CD14-positive monocyte (primary cell): ENCODE data around the gene ZIM2. TPM values are rescaled to one million over a fixed set of nuclear protein-coding genes. Genes with fewer than 3 reads are reported as not detected.

Source experiments
- DNase-seq, 3 donors: peaks; one replicate each; pipeline ENCODE4 v3.0.0-alpha.2; 2011 to 2022
- H2AFZ ChIP-seq: 2 replicates; pipeline ENCODE4 v1.6.0; 2012; ENCODE audit warnings: mild to moderate bottlenecking, low read depth, low read length, inconsistent platforms; ENCODE audit not compliant: insufficient read depth, poor library complexity, severe bottlenecking
- H3K27ac ChIP-seq, 2 donors: 1 replicate in 1 of 2; 2 replicates in 1 of 2; pipeline ENCODE4 v1.5.1; 2012 to 2013; ENCODE audit warnings: low read length in 2 of 2, control low read depth in 1 of 2, inconsistent platforms in 1 of 2, low read depth in 1 of 2, mild to moderate bottlenecking in 1 of 2
- H3K27me3 ChIP-seq, 2 donors: one replicate each; pipeline versions ENCODE4 v1.6.0 to v1.6.1; 2011 to 2013; ENCODE audit warnings: low read length in 2 of 2; ENCODE audit not compliant: control insufficient read depth in 2 of 2, insufficient read depth in 2 of 2
- H3K36me3 ChIP-seq, 2 donors: replicated peaks in 1 of 2; 1 replicate in 1 of 2; 2 replicates in 1 of 2; pipeline versions ENCODE4 v1.5.1 to v1.6.1; 2012 to 2013; ENCODE audit warnings: low read length in 2 of 2, control low read depth in 1 of 2, inconsistent platforms in 1 of 2, mild to moderate bottlenecking in 1 of 2; ENCODE audit not compliant: insufficient read depth in 2 of 2, control insufficient read depth in 1 of 2
- H3K4me1 ChIP-seq, 2 donors: 1 replicate in 1 of 2; 2 replicates in 1 of 2; pipeline versions ENCODE4 v1.5.1 to v1.6.1; 2012 to 2013; ENCODE audit warnings: low read length in 2 of 2, control low read depth in 1 of 2, inconsistent platforms in 1 of 2, mild to moderate bottlenecking in 1 of 2, moderate library complexity in 1 of 2; ENCODE audit not compliant: insufficient read depth in 2 of 2, control insufficient read depth in 1 of 2
- H3K4me2 ChIP-seq: replicated peaks from 2 replicates; pipeline ENCODE3; 2012; ENCODE audit warnings: low read length, moderate library complexity, mild to moderate bottlenecking; ENCODE audit not compliant: poor library complexity, severe bottlenecking; ENCODE audit errors: extremely low read depth
- H3K4me3 ChIP-seq, 3 experiments: fragments of 200-600 bp in 1 of 3; sonication (generic) in 1 of 3; replicated peaks in 1 of 3; 1 replicate in 2 of 3; 2 replicates in 1 of 3; pipeline ENCODE4 v1.5.1; 2011 to 2013; ENCODE audit warnings: low read length in 3 of 3, mild to moderate bottlenecking in 3 of 3, control low read depth in 2 of 3, low read depth in 2 of 3, inconsistent platforms in 1 of 3, moderate library complexity in 1 of 3
- H3K79me2 ChIP-seq: 2 replicates; pipeline ENCODE4 v1.6.0; 2012; ENCODE audit warnings: mild to moderate bottlenecking, control low read depth, inconsistent platforms, low read length, moderate library complexity; ENCODE audit not compliant: insufficient read depth
- H3K9ac ChIP-seq: 2 replicates; pipeline ENCODE4 v1.6.0; 2017; ENCODE audit warnings: low read length, mild to moderate bottlenecking; ENCODE audit not compliant: insufficient read depth, poor library complexity, severe bottlenecking
- H3K9me3 ChIP-seq, 2 donors: replicated peaks in 1 of 2; 1 replicate in 1 of 2; 2 replicates in 1 of 2; pipeline versions ENCODE4 v1.5.1 to v1.6.1; 2012 to 2013; ENCODE audit warnings: low read length in 2 of 2, control low read depth in 1 of 2; ENCODE audit not compliant: control insufficient read depth in 1 of 2, insufficient read depth in 1 of 2
- H4K20me1 ChIP-seq: 2 replicates; pipeline ENCODE4 v1.6.0; 2012; ENCODE audit warnings: mild to moderate bottlenecking, low read length, control low read depth, moderate library complexity; ENCODE audit not compliant: insufficient read depth
- H3K27ac Mint-ChIP-seq, 7 donors: one replicate each; pipeline ENCODE4 v1.8.0; 2020; ENCODE audit warnings: mild to moderate bottlenecking in 7 of 7, mixed read lengths in 7 of 7, moderate library complexity in 6 of 7, inconsistent platforms in 2 of 7
- H3K27me3 Mint-ChIP-seq, 3 donors: one replicate each; pipeline ENCODE4 v1.8.0; 2021 to 2022; ENCODE audit warnings: low read depth in 3 of 3, mild to moderate bottlenecking in 3 of 3, mixed read lengths in 3 of 3, moderate library complexity in 3 of 3, inconsistent platforms in 1 of 3
- H3K36me3 Mint-ChIP-seq, 2 donors: one replicate each; pipeline ENCODE4 v1.8.0; 2020; ENCODE audit warnings: mixed read lengths in 2 of 2, inconsistent platforms in 1 of 2, mild to moderate bottlenecking in 1 of 2
- H3K4me1 Mint-ChIP-seq: one replicate; pipeline ENCODE4 v1.8.0; 2020; ENCODE audit warnings: mild to moderate bottlenecking, mixed read lengths
- H3K4me3 Mint-ChIP-seq, 2 donors: one replicate each; pipeline ENCODE4 v1.8.0; 2020; ENCODE audit warnings: mild to moderate bottlenecking in 2 of 2, mixed read lengths in 2 of 2, moderate library complexity in 1 of 2
- H3K9me3 Mint-ChIP-seq, 7 donors: one replicate each; pipeline ENCODE4 v1.8.0; 2020 to 2022; ENCODE audit warnings: mixed read lengths in 7 of 7, mild to moderate bottlenecking in 6 of 7, moderate library complexity in 6 of 7, inconsistent platforms in 2 of 7
- WGBS: methylation state at CpG from one replicate; pipeline ENCODE4 v1.1.5; 2013; ENCODE audit warnings: missing lambda C conversion rate; ENCODE audit not compliant: insufficient coverage; 5-methylcytosine and 5-hydroxymethylcytosine counted together
- intact Hi-C, 2 donors: fragments of 100-400 bp; cut with micrococcal nuclease; formaldehyde crosslinking; loops; one replicate each; pipeline versions ENCODE4 v1.15.0 to v1.15.1; 2023
- polyA plus RNA-seq, 3 donors: library from polyadenylated mRNA; depleted of rRNA in 1 of 3; unstranded in 2 of 3; stranded (reverse) in 1 of 3; fragments of 300-500 nt in 2 of 3; fragments of >200 nt in 1 of 3; fragmentation: Illumina TruSeq in 2 of 3; gene quantifications; 1 replicate in 2 of 3; 2 replicates in 1 of 3; pipeline ENCODE4 v1.2.3, GENCODE V29; 2012 to 2021
- TF ChIP-seq, protein P1 (sequence below): fragments of 200-600 bp; IDR thresholded peaks from one replicate; pipeline ENCODE4 v1.8.0; 2022; ENCODE audit warnings: antibody characterized with exemption, mild to moderate bottlenecking

ZIM2 gene
- polyA plus RNA-seq, 3 donors: not detected

DNA sequence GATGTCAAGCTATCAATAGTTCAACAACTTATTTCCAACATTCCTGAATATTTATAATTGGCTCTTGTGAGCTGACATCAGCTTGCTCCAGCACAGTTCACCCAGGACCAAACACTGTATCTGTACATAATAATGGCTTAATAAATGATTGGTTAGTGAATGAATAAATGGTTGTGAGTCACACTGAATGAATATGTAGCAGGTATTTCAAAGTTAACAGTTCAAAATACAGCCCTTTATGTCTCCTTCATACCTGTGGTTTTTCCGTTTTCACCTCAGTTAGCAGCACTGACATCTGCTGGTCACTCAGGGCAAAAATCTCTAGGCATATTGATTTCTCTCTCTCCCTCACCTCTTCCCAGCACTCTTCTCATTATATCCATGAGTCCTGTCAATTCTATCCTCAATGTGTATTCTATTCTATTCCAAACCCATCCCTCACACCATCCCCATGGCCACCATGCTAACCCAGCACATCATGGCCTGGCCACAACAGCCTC, 76.3 kb downstream of the ZIM2 start:
- H3K4me2 ChIP-seq: no peak overlapping the region
- Mint-ChIP-seq H3K27ac (no peak overlapping the region), H3K4me3 (no peak overlapping the region), H3K4me1 (peaks cover 8% of the 10 kb centered on the region), H3K27me3 (no peaks in the 10 kb centered on the region), H3K9me3 (peaks cover 28 to 79% (median 56%) of the 10 kb centered on the region in 7 donors), H3K36me3 (no peaks in the 10 kb centered on the region)
- intact Hi-C loops: no loop called here
- no peaks in the 10 kb centered on the region for H3K27me3 ChIP-seq
- H3K9ac ChIP-seq: no peak overlapping the region
- H3K4me1 ChIP-seq: no peaks in the 10 kb centered on the region
- DNase-seq: no peak
- H2AFZ ChIP-seq: no peak overlapping the region
- H4K20me1 ChIP-seq: no peaks in the 10 kb centered on the region
- no peaks in the 10 kb centered on the region for H3K36me3 ChIP-seq
- H3K4me3 ChIP-seq: no peak overlapping the region
- TF ChIP-seq, protein P1, sequence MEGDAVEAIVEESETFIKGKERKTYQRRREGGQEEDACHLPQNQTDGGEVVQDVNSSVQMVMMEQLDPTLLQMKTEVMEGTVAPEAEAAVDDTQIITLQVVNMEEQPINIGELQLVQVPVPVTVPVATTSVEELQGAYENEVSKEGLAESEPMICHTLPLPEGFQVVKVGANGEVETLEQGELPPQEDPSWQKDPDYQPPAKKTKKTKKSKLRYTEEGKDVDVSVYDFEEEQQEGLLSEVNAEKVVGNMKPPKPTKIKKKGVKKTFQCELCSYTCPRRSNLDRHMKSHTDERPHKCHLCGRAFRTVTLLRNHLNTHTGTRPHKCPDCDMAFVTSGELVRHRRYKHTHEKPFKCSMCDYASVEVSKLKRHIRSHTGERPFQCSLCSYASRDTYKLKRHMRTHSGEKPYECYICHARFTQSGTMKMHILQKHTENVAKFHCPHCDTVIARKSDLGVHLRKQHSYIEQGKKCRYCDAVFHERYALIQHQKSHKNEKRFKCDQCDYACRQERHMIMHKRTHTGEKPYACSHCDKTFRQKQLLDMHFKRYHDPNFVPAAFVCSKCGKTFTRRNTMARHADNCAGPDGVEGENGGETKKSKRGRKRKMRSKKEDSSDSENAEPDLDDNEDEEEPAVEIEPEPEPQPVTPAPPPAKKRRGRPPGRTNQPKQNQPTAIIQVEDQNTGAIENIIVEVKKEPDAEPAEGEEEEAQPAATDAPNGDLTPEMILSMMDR: no peak
- WGBS: 64% methylated on average over 1 of the region's 1 CpG
- no peak overlapping the region for H3K27ac ChIP-seq
- H3K79me2 ChIP-seq: no peaks in the 10 kb centered on the region
- H3K9me3 ChIP-seq: peaks cover 79 to 81% of the 10 kb centered on the region in 2 donors

DNA sequence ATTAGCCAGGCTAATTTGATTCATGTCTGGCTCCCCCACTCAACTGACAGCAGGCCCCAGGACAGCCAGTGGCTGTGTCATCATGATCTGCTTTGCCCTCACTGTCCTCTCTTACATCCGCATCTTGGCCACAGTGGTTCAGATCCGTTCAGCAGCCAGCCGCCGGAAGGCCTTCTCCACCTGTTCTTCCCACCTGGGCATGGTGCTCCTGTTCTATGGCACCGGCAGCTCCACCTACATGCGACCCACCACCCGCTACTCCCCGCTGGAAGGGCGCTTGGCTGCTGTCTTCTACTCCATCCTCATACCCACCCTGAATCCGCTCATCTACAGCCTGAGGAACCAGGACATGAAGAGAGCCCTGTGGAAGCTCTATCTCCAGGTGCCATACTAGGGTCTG, 79.7 kb downstream of the ZIM2 start:
- DNase-seq: no peak
- no peaks in the 10 kb centered on the region for H3K27me3 Mint-ChIP-seq
- TF ChIP-seq, protein P1: no peak
- Histone ChIP-seq H3K4me2 (no peak overlapping the region), H3K4me3 (no peak overlapping the region), H3K36me3 (no peaks in the 10 kb centered on the region), H3K27ac (no peak overlapping the region), H4K20me1 (no peaks in the 10 kb centered on the region), H3K4me1 (no peaks in the 10 kb centered on the region), H3K79me2 (no peaks in the 10 kb centered on the region), H3K9me3 (peaks cover 67 to 81% of the 10 kb centered on the region in 2 donors), H2AFZ (no peak overlapping the region), H3K9ac (no peak overlapping the region), H3K27me3 (no peaks in the 10 kb centered on the region)
- H3K4me1 Mint-ChIP-seq: peaks cover 8% of the 10 kb centered on the region
- intact Hi-C loops: no loop called here
- 93% methylated on average over 10 of the region's 10 CpGs for WGBS
- H3K4me3 Mint-ChIP-seq: no peak overlapping the region
- no peaks in the 10 kb centered on the region for H3K36me3 Mint-ChIP-seq
- H3K9me3 Mint-ChIP-seq: peaks cover 34 to 73% (median 57%) of the 10 kb centered on the region in 7 donors
- no peak overlapping the region for H3K27ac Mint-ChIP-seq
